ENCODE measurements around the gene PRDM16.

The PRDM16 gene

GRCh38 chr1:3352299-3352951, 283.4 kb downstream of the PRDM16 start:
- TF ChIP-seq CTCF (IDR thresholded peaks at IDR 0.05; ENCODE audit: insufficient read depth, missing control alignments) = no peak
- DNase-seq (ENCODE audit: insufficient read length, low spot score) (no peak), FAIRE-seq (no peak)

- DNase-seq (ENCODE audit: insufficient read length, low spot score) = no peak
- FAIRE-seq = no peak
- TF ChIP-seq CTCF (IDR thresholded peaks at IDR 0.05; ENCODE audit: insufficient read depth, missing control alignments) = no peak
Measured at GRCh38 chr1:3352952-3353331, 283.9 kb downstream of the PRDM16 start.

- FAIRE-seq (no peak), DNase-seq (ENCODE audit: insufficient read length, low spot score) (no peak)
- TF ChIP-seq CTCF (IDR thresholded peaks at IDR 0.05; ENCODE audit: insufficient read depth, missing control alignments) = no peak
Measured at GRCh38 chr1:3353876-3354275, 284.9 kb downstream of the PRDM16 start.

GRCh38 chr1:3355089-3355488, 286.1 kb downstream of the PRDM16 start:
- DNase-seq (ENCODE audit: insufficient read length, low spot score) (no peak), FAIRE-seq (no peak)

GRCh38 chr1:3355894-3356826, 287.2 kb downstream of the PRDM16 start:
- no peak for TF ChIP-seq CTCF (IDR thresholded peaks at IDR 0.05; ENCODE audit: insufficient read depth, missing control alignments)
- FAIRE-seq (no peak), DNase-seq (ENCODE audit: insufficient read length, low spot score) (no peak)

More at GRCh38 chr1:3355089-3355488, 286.1 kb downstream of the PRDM16 start:
- TF ChIP-seq CTCF (IDR thresholded peaks at IDR 0.05; ENCODE audit: insufficient read depth, missing control alignments) = no peak

- TF ChIP-seq CTCF (IDR thresholded peaks at IDR 0.05; ENCODE audit: insufficient read depth, missing control alignments) = no peak
- DNase-seq (ENCODE audit: insufficient read length, low spot score) (no peak), FAIRE-seq (no peak)
Measured at GRCh38 chr1:3356827-3357460, 287.9 kb downstream of the PRDM16 start.
